Common myeloid progenitor, CD34-positive (primary cell): ENCODE data around the gene PSKH1.
"Not testable (repeated sequence)": the region's sequence is repeated elsewhere in the genome, so short reads cannot be mapped to it uniquely, and the experiment has no call there.

ENCODE experiments used
- CTCF ChIA-PET: fragments of 350-600 bp; sonication (Branson Sonifier 250); formaldehyde crosslinking; loops from one replicate; lab custom pipeline; 2021; ENCODE audit warnings: antibody characterized with exemption; lab: Charles Lee
- POLR2A ChIA-PET: fragments of 350-600 bp; sonication (Branson Sonifier 250); formaldehyde crosslinking; loops from one replicate; lab custom pipeline; 2021; ENCODE audit warnings: antibody characterized with exemption; lab: Charles Lee
- DNase-seq, 3 donors: peaks; one replicate each; pipeline versions ENCODE4 v3.0.0 to v3.0.0-alpha.2; 2013
- H3K27ac ChIP-seq, 2 experiments: 1 replicate in 1 of 2; 2 replicates in 1 of 2; pipeline ENCODE4 v1.7.0; 2013; ENCODE audit warnings: inconsistent platforms in 2 of 2, low read length in 2 of 2, mild to moderate bottlenecking in 2 of 2, low read depth in 1 of 2, moderate library complexity in 1 of 2; ENCODE audit not compliant: severe bottlenecking in 2 of 2, insufficient read depth in 1 of 2, poor library complexity in 1 of 2
- H3K27me3 ChIP-seq, 5 experiments: replicated peaks in 2 of 5; 1 replicate in 3 of 5; 2 replicates in 2 of 5; pipeline versions ENCODE4 v1.6.1 to v1.7.0; 2013; ENCODE audit warnings: low read length in 4 of 5, mild to moderate bottlenecking in 2 of 5, moderate library complexity in 2 of 5, inconsistent platforms in 1 of 5; ENCODE audit not compliant: insufficient read depth in 5 of 5, control insufficient read depth in 4 of 5
- H3K36me3 ChIP-seq, 4 experiments: 1 replicate in 2 of 4; 2 replicates in 2 of 4; pipeline versions ENCODE4 v1.6.1 to v1.7.0; 2013; ENCODE audit warnings: low read length in 3 of 4, control low read depth in 1 of 4, mild to moderate bottlenecking in 1 of 4; ENCODE audit not compliant: control insufficient read depth in 4 of 4, insufficient read depth in 4 of 4
- H3K4me1 ChIP-seq, 4 experiments: 1 replicate in 3 of 4; 2 replicates in 1 of 4; pipeline versions ENCODE4 v1.6.1 to v1.7.1; 2013; ENCODE audit warnings: low read length in 3 of 4, mild to moderate bottlenecking in 3 of 4, control low read depth in 1 of 4, inconsistent platforms in 1 of 4, moderate library complexity in 1 of 4; ENCODE audit not compliant: control insufficient read depth in 4 of 4, insufficient read depth in 4 of 4; ENCODE audit errors: control extremely low read depth in 1 of 4
- H3K4me3 ChIP-seq, 7 experiments: 1 replicate in 4 of 7; 2 replicates in 3 of 7; pipeline versions ENCODE4 v1.5.1 to v1.7.0; 2013; ENCODE audit warnings: mild to moderate bottlenecking in 7 of 7, low read length in 6 of 7, moderate library complexity in 6 of 7, inconsistent platforms in 2 of 7, low read depth in 2 of 7, control low read depth in 1 of 7; ENCODE audit not compliant: insufficient read depth in 4 of 7, control insufficient read depth in 1 of 7; ENCODE audit errors: extremely low read depth in 1 of 7
- H3K9me3 ChIP-seq, 5 experiments: 1 replicate in 4 of 5; 2 replicates in 1 of 5; pipeline versions ENCODE4 v1.6.1 to v1.7.1; 2013; ENCODE audit warnings: low read length in 4 of 5, mild to moderate bottlenecking in 2 of 5, inconsistent platforms in 1 of 5, low read depth in 1 of 5, moderate library complexity in 1 of 5; ENCODE audit not compliant: control insufficient read depth in 4 of 5, insufficient read depth in 2 of 5; ENCODE audit errors: control extremely low read depth in 1 of 5
- WGBS: methylation state at CpG from one replicate; pipeline ENCODE4 v1.1.5; 2013; ENCODE audit not compliant: insufficient coverage; 5-methylcytosine and 5-hydroxymethylcytosine counted together

Gene PSKH1

DNA sequence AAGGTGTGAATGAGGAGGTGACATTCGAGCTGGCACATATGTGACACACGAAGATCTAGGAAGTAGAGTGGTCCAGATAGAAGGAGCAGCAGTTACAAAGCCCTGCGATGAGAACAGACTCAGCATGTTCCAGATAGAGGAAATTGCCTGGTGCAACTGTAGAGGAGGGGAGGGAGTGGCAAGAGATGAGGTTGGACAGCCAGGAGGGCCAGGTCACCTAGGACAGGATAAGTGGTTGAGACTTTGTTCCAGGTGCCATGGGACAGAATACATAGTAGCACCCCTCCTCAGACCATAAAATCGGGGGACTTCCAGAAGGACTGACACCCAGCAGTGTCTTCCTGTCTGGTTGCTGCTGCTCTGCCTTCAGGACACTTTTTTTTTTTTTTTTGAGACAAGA is 34.6 kb upstream of the PSKH1 start:
- Histone ChIP-seq H3K27ac (peak overlapping the region; percentile 86 to 92), H3K36me3 (peaks cover 7 to 49% (median 18%) of the 10 kb centered on the region in 4 experiments), H3K4me1 (peaks cover 0 to 24% (median 10%) of the 10 kb centered on the region in 4 experiments), H3K4me3 (no peak overlapping the region), H3K9me3 (no peaks in the 10 kb centered on the region), H3K27me3 (no peaks in the 10 kb centered on the region)
- WGBS: 65% methylated on average over 3 of the region's 4 CpGs
- ChIA-PET POLR2A (no interaction called here), CTCF (interaction anchor here (1.1 to 18.2 kb wide), 4 partner anchors 10 to 41 kb away, joined by 3 to 155 read pairs (median 4); partner anchors contain the start of genes CENPT and NUTF2)
- DNase-seq: peak in 2 of 3 donors; percentile 24 to 26

- Histone ChIP-seq H3K4me1 (peaks cover 0 to 24% (median 10%) of the 10 kb centered on the region in 4 experiments), H3K27ac (peak overlapping the region in 1 of 2 experiments; percentile 25)
- POLR2A ChIA-PET: no interaction called here
These were observed 32.3 kb upstream of the PSKH1 start for GRCh38 chr16:67860589-67861398.

DNA sequence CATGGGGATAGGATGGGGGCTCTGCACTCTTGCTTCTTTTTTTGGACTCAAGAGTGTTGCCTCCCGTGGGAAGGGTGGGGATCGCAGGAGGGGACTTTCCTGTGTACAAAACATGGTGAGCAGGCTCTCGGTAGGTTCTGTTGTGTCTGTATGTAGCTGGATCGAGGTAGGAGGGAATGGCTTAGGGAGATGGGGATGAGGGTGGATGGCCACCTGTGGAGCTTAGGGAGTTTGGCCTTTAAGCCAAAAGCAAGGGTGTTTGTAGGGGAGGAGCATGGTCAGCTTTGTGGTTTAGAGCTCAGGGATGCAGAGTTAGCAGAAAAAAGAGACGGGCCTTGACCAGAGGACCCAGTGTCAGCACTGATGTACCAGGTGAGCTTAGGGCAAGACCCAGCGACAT is 31.2 kb upstream of the PSKH1 start:
- WGBS: 100% methylated on average over 5 of the region's 6 CpGs
- no peak overlapping the region for H3K4me3 ChIP-seq
- ChIA-PET CTCF (interaction anchor here (0.9 to 18.2 kb wide), 7 partner anchors 9 to 191 kb away, joined by 3 to 155 read pairs (median 11); partner anchors contain the start of genes CENPT, NUTF2 and TSNAXIP1), POLR2A (no interaction called here)
- DNase-seq: no peak
- H3K36me3 ChIP-seq: peaks cover 9 to 55% (median 25%) of the 10 kb centered on the region in 4 experiments
- no peaks in the 10 kb centered on the region for H3K9me3 ChIP-seq
- peak overlapping the region in 1 of 2 experiments; percentile 28 for H3K27ac ChIP-seq
- H3K4me1 ChIP-seq: peaks cover 0 to 19% (median 10%) of the 10 kb centered on the region in 4 experiments
- no peaks in the 10 kb centered on the region for H3K27me3 ChIP-seq

More at GRCh38 chr16:67860589-67861398, 32.3 kb upstream of the PSKH1 start:
- H3K9me3 ChIP-seq: no peaks in the 10 kb centered on the region
- CTCF ChIA-PET: interaction anchor here (5.2 to 18.2 kb wide), 2 partner anchors 13 to 45 kb away, joined by 36 to 155 read pairs; partner anchors contain the start of genes CENPT and NUTF2
- no peak for DNase-seq
- no peak overlapping the region for H3K4me3 ChIP-seq
- H3K27me3 ChIP-seq: no peaks in the 10 kb centered on the region
- H3K36me3 ChIP-seq: peaks cover 9 to 52% (median 19%) of the 10 kb centered on the region in 4 experiments
- WGBS: 94% methylated on average over 5 of the region's 8 CpGs

GRCh38 chr16:67862623-67863583 is 30.2 kb upstream of the PSKH1 start:
- Histone ChIP-seq H3K27ac (peak overlapping the region in 1 of 2 experiments; percentile 12), H3K4me1 (peaks cover 0 to 9% (median 3%) of the 10 kb centered on the region in 4 experiments), H3K27me3 (no peaks in the 10 kb centered on the region), H3K9me3 (no peaks in the 10 kb centered on the region), H3K36me3 (peaks cover 9 to 61% (median 28%) of the 10 kb centered on the region in 4 experiments), H3K4me3 (no peak overlapping the region)
- 97% methylated on average over 10 of the region's 11 CpGs for WGBS
- POLR2A ChIA-PET: no interaction called here
- CTCF ChIA-PET: interaction anchor here (0.9 to 18.2 kb wide), 19 partner anchors 8 to 342 kb away, joined by 3 to 155 read pairs (median 4); partner anchors contain the start of genes CENPT, NRN1L, NUTF2 and TSNAXIP1
- no peak for DNase-seq

GRCh38 chr16:67864044-67864443 is 29.0 kb upstream of the PSKH1 start:
- H3K9me3 ChIP-seq, H3K4me1 ChIP-seq, POLR2A ChIA-PET, H3K27ac ChIP-seq, H3K27me3 ChIP-seq, DNase-seq, H3K4me3 ChIP-seq: not testable (repeated sequence)
- CTCF ChIA-PET: interaction anchor here (0.9 to 18.2 kb wide), 11 partner anchors 16 to 343 kb away, joined by 3 to 155 read pairs (median 5); partner anchors contain the start of genes CENPT, NRN1L and NUTF2
- WGBS: 100% methylated on average over 3 of the region's 6 CpGs
- peaks cover 9 to 69% (median 34%) of the 10 kb centered on the region in 4 experiments for H3K36me3 ChIP-seq

DNA sequence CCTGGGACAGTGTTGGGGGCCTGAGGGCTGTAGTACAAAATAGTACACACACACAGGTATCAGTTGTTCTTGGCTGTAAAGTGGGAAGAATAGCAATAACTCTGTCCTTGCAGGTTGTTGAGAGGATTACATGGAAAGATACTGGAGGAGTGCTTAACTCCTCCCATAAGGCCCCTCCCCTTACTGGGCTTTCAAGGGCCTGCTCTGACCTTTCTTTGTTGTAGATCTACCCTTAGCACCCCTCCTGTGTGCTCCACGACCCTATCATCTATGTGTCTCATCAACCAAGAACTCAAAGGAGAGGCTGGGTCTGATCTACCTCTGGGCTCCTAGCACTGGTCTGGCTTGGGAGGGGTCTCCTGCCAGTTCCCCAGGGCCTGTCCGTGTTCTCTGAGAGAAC is 28.5 kb upstream of the PSKH1 start:
- ChIA-PET POLR2A (no interaction called here), CTCF (interaction anchor here (1.0 to 18.2 kb wide), 11 partner anchors 13 to 195 kb away, joined by 3 to 155 read pairs (median 7); partner anchors contain the start of genes CENPT and NUTF2)
- no peaks in the 10 kb centered on the region for H3K9me3 ChIP-seq

More for the DNA sequence above, 28.5 kb upstream of the PSKH1 start:
- Histone ChIP-seq H3K4me1 (no peaks in the 10 kb centered on the region), H3K27ac (no peak overlapping the region), H3K4me3 (no peak overlapping the region), H3K27me3 (no peaks in the 10 kb centered on the region), H3K36me3 (peaks cover 9 to 69% (median 34%) of the 10 kb centered on the region in 4 experiments)
- DNase-seq: peak in 1 of 3 donors; percentile 18
- 89% methylated on average over 2 of the region's 2 CpGs for WGBS
